ENCODE data around the gene CCT3. TPM values are rescaled to one million over a fixed set of nuclear protein-coding genes. Genes with fewer than 3 reads are reported as not detected.

The CCT3 gene
- total RNA-seq, 1 experiment from 2014 or later = 619 TPM

DNA sequence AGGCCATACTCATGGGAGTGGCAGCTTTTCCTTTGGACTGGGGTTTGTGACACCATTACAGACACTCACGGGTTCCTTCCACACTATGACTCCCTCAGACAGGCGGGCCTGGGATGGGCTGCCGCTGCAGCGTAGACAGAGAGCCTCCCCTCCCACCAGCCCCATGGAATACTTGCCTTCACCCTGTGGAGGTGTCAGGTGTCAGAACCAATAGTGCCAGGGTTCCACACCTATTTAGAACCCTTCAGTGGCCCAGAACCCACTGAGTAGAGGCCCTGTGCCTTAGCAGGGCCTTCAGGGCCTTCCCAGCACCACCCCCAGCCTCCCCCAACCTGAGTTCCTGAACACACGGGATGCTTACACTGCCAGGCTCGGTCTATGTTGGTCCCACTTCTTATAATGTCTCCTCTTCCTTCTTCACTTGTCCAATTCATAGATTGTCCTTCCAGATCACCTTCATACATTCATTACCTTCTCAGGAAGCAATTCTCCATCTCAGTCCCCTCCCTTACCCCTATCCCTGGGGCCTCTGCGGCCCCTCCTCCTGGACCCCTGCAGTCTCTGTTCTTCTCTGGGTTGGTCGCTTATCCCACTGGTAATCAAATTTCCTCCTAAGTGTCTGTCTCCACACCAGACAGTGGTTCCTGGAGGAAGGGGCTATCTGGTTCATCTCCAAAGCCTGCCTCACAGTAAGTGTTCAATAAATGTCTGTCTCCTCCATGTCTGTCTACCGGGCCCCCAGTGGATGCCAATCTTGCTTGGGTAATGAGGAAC is 29.5 kb upstream of the CCT3 start:
- ATAC-seq (no peak), DNase-seq (ENCODE audit: low read depth, low spot score) (no peak)
- H3K9ac ChIP-seq (ENCODE audit: low read length) = no peak overlapping the region
- H3K79me2 ChIP-seq (ENCODE audit: insufficient read depth, low read length) = no peaks in the 10 kb centered on the region
- no peaks in the 10 kb centered on the region for H3K36me3 ChIP-seq (ENCODE audit: control insufficient read depth in 1 of 2, insufficient read depth in 2 of 2, low read length in 2 of 2)
- H3K27me3 ChIP-seq (ENCODE audit: insufficient read depth, low read length) = no peaks in the 10 kb centered on the region
- H4K20me1 ChIP-seq (ENCODE audit: insufficient read depth) = no peaks in the 10 kb centered on the region
- POLR2A ChIA-PET = no interaction called here
- H2AFZ ChIP-seq (ENCODE audit: low read depth, low read length, poor library complexity, severe bottlenecking) = no peak overlapping the region
- H3K9me3 ChIP-seq (ENCODE audit: control insufficient read depth in 1 of 2, insufficient read depth in 1 of 2, low read depth in 1 of 2, low read length in 2 of 2) = no peaks in the 10 kb centered on the region
- no peak overlapping the region for H3K4me2 ChIP-seq (ENCODE audit: low read length)
- CTCF ChIA-PET = no interaction called here
- no peak overlapping the region for H3K27ac ChIP-seq (ENCODE audit: low read depth, low read length)
- RAD21 ChIA-PET (ENCODE audit: low non-redundant PET in 1 of 2, low total read pairs in 2 of 2, uncharacterized antibody in 2 of 2, unreplicated experiment in 2 of 2) = no interaction called here
- BruUV-seq (replicated peaks) = no TSS peak
- TF ChIP-seq ZNF274 (IDR thresholded peaks at IDR 0.05; ENCODE audit: low read depth, low read length) (no peak), SRF (IDR thresholded peaks at IDR 0.05; ENCODE audit: low read depth) (no peak), JUND (IDR thresholded peaks at IDR 0.05) (no peak), POLR2A (IDR thresholded peaks at IDR 0.05; ENCODE audit: borderline replicate concordance, extremely low read depth, insufficient read depth, insufficient read length) (no peak)
- H3K9me2 ChIP-seq (ENCODE audit: insufficient read depth) = no peaks in the 10 kb centered on the region
- intact Hi-C loops (cut with micrococcal nuclease) = no loop called here
- H3K4me3 ChIP-seq (replicated peaks in 1 of 2; ENCODE audit: low read depth in 1 of 2, low read length in 2 of 2) = no peak overlapping the region
- H3K4me1 ChIP-seq (ENCODE audit: control insufficient read depth in 1 of 2, insufficient read depth in 2 of 2, low read length in 2 of 2) = peaks cover 17 to 28% of the 10 kb centered on the region in 2 experiments

DNA sequence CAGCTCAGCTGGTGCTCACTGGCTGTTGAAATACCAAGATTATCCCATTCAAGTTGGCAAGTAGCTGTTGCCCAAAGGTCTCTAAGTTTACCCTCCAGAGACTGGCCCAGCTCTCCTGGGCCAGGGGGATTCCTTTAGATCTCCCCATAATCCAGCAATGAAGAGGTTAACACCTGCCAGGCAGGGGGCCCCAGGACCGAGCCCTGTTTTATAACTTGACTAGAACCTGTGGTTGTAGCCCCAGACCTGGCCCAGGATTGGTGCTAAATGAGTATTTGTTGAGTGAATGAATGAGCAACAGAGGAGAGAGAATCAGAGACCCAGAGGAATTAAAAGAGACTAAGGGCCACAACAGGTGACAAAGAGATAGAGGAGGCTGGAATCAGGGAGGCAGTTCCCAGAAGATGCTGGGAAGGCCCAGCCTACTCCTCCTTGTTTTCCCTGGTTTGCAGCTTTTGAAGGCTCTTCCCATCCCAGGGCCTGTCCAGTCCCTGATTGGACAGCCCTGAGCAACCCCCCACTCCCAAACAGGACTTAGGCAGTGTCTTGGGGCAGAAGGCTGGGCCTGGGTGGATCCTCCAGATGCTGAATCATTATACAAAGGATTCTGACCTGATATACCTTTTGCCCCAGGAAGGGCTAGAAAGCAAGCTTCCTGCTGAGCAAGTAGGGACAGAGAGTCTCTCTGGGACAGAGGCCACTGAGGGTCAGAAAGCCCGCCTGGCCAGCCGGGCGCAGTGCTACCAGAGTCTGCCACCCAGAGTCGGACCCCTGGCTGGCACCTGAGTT is 28.5 kb upstream of the CCT3 start:
- H3K79me2 ChIP-seq (ENCODE audit: insufficient read depth, low read length) = no peaks in the 10 kb centered on the region
- no peaks in the 10 kb centered on the region for H3K36me3 ChIP-seq (ENCODE audit: control insufficient read depth in 1 of 2, insufficient read depth in 2 of 2, low read length in 2 of 2)
- ChIA-PET RAD21 (ENCODE audit: low non-redundant PET in 1 of 2, low total read pairs in 2 of 2, uncharacterized antibody in 2 of 2, unreplicated experiment in 2 of 2) (no interaction called here), POLR2A (no interaction called here), CTCF (no interaction called here)
- no peak for TF ChIP-seq FOSL1 (IDR thresholded peaks at IDR 0.05; ENCODE audit: low read depth)
- no peak for TF ChIP-seq POLR2AphosphoS5 (IDR thresholded peaks at IDR 0.05; ENCODE audit: low read depth, low read length)
- no peak for TF ChIP-seq CEBPB (IDR thresholded peaks at IDR 0.05; ENCODE audit: low read depth)
- TF ChIP-seq RAD21 (IDR thresholded peaks at IDR 0.05; ENCODE audit: low read depth) = no peak
- TF ChIP-seq, protein P1, sequence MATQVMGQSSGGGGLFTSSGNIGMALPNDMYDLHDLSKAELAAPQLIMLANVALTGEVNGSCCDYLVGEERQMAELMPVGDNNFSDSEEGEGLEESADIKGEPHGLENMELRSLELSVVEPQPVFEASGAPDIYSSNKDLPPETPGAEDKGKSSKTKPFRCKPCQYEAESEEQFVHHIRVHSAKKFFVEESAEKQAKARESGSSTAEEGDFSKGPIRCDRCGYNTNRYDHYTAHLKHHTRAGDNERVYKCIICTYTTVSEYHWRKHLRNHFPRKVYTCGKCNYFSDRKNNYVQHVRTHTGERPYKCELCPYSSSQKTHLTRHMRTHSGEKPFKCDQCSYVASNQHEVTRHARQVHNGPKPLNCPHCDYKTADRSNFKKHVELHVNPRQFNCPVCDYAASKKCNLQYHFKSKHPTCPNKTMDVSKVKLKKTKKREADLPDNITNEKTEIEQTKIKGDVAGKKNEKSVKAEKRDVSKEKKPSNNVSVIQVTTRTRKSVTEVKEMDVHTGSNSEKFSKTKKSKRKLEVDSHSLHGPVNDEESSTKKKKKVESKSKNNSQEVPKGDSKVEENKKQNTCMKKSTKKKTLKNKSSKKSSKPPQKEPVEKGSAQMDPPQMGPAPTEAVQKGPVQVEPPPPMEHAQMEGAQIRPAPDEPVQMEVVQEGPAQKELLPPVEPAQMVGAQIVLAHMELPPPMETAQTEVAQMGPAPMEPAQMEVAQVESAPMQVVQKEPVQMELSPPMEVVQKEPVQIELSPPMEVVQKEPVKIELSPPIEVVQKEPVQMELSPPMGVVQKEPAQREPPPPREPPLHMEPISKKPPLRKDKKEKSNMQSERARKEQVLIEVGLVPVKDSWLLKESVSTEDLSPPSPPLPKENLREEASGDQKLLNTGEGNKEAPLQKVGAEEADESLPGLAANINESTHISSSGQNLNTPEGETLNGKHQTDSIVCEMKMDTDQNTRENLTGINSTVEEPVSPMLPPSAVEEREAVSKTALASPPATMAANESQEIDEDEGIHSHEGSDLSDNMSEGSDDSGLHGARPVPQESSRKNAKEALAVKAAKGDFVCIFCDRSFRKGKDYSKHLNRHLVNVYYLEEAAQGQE (IDR thresholded peaks at IDR 0.05; ENCODE audit: low read depth) = no peak
- TF ChIP-seq, protein P2, sequence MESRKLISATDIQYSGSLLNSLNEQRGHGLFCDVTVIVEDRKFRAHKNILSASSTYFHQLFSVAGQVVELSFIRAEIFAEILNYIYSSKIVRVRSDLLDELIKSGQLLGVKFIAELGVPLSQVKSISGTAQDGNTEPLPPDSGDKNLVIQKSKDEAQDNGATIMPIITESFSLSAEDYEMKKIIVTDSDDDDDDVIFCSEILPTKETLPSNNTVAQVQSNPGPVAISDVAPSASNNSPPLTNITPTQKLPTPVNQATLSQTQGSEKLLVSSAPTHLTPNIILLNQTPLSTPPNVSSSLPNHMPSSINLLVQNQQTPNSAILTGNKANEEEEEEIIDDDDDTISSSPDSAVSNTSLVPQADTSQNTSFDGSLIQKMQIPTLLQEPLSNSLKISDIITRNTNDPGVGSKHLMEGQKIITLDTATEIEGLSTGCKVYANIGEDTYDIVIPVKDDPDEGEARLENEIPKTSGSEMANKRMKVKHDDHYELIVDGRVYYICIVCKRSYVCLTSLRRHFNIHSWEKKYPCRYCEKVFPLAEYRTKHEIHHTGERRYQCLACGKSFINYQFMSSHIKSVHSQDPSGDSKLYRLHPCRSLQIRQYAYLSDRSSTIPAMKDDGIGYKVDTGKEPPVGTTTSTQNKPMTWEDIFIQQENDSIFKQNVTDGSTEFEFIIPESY (IDR thresholded peaks at IDR 0.05; ENCODE audit: extremely low read depth, insufficient replicate concordance, low read length) = no peak
- no peak for TF ChIP-seq ZFX (IDR thresholded peaks at IDR 0.05)
- ATAC-seq (no peak), DNase-seq (ENCODE audit: low read depth, low spot score) (no peak)
- no peak overlapping the region for H3K4me3 ChIP-seq (replicated peaks in 1 of 2; ENCODE audit: low read depth in 1 of 2, low read length in 2 of 2)
- H3K9me3 ChIP-seq (ENCODE audit: control insufficient read depth in 1 of 2, insufficient read depth in 1 of 2, low read depth in 1 of 2, low read length in 2 of 2) = no peaks in the 10 kb centered on the region
- intact Hi-C loops (cut with micrococcal nuclease) = no loop called here
- H3K27ac ChIP-seq (ENCODE audit: low read depth, low read length) = no peak overlapping the region
- H2AFZ ChIP-seq (ENCODE audit: low read depth, low read length, poor library complexity, severe bottlenecking) = no peak overlapping the region
- no peaks in the 10 kb centered on the region for H4K20me1 ChIP-seq (ENCODE audit: insufficient read depth)
- H3K4me1 ChIP-seq (ENCODE audit: control insufficient read depth in 1 of 2, insufficient read depth in 2 of 2, low read length in 2 of 2) = peaks cover 7 to 19% of the 10 kb centered on the region in 2 experiments
- no peaks in the 10 kb centered on the region for H3K27me3 ChIP-seq (ENCODE audit: insufficient read depth, low read length)
- BruUV-seq (replicated peaks) = no TSS peak
- H3K9me2 ChIP-seq (ENCODE audit: insufficient read depth) = no peaks in the 10 kb centered on the region
- no peak overlapping the region for H3K9ac ChIP-seq (ENCODE audit: low read length)
- H3K4me2 ChIP-seq (ENCODE audit: low read length) = no peak overlapping the region

All from HCT116 (cell line).